GM10847 (cell line): ENCODE measurements around the gene TAX1BP3.

Source experiments
- POLR2A ChIP-seq: IDR thresholded peaks from 2 replicates; pipeline ENCODE4 v1.6.1; 2011; ENCODE audit not compliant: insufficient read length; ENCODE audit errors: extremely low read depth

The TAX1BP3 gene

GRCh38 chr17:3689262-3690093 is 21.1 kb upstream of the TAX1BP3 start:
- no peak for TF ChIP-seq POLR2A

DNA sequence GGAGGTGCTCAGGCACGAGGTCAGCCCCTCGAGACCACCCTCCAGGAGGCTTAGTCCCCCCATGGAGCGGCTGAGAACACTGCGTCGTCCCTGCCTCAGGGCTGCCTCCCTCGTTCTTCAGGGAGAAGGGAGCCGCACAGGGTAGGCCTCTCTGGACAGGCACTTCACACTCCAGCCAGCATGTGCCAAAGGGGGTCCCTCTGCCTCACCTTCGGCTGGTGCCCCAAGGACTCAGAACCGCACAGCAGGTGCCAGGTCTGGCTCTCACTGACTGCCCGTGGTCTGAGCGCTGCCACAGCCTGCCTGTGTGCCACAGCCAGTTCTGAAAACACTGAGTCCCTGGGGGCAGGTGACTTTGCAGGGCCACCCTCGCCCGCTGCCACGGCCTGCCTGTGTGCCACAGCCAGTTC is 20.5 kb upstream of the TAX1BP3 start:
- TF ChIP-seq POLR2A = no peak

DNA sequence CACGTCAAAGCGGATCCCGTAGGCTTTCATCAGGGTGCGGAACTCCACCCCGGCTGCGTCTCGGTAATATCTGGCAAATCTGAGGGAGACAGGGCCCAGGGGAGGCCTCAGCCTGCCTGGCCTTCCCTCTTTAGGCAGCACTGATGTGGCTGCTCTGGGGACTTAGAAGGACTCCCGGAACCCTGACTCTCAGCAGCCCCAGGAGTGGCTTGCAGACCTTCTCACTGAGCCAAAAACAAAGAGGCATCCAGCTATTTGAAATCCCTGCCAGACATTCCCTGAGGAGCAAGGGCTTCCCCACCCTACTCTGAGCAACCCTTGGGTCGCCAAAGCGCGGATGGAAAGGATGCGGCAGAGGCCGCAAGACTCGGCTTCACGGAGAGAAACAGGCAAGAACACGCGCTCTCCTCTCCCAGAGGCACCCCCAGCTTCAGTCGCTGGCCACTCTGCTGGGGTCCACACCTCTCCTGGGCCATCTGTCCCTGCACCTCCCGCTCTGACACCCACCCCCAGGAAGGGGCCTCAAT is 19.7 kb upstream of the TAX1BP3 start:
- TF ChIP-seq POLR2A = no peak

DNA sequence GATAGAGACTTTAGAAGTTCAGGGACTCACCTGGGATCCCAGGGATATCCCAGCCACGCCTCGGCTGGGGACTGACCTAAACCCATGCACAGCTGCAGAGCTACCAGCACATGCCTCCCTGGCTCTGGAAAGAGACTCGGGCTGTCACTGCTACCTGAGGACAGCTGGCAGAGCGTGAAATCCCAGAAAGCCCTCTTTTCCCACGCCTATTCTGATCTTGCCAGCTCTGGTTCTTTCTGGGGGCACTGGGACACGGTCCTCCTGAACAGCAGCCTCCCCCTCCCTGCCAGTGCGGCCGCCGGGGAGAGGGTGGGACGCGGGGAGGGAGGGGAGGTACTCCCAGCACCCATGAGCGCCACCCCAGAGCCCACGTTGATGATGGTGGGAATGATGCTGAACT is 16.8 kb upstream of the TAX1BP3 start:
- TF ChIP-seq POLR2A = no peak

GRCh38 chr17:3683054-3683511 is 14.7 kb upstream of the TAX1BP3 start:
- TF ChIP-seq POLR2A = no peak

DNA sequence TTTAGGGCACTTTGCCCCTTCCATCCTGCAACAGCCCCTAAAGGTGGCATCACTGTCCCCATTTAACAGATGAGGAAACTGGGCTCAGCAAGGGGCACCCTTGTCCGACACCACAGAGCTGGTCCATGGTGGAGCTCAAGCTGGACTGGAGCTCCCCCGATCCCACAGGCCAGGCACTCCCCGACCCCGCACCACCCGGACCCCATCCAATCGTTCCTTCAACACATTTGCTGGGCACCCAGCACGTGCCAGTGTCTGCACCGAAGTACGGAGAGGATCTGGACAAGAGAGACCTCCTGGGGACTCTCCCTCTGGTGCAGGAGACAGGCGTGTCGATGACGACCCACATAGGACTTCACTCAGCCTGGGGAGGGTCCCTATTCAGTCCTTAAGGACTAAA is 13.7 kb upstream of the TAX1BP3 start:
- TF ChIP-seq POLR2A = no peak

GRCh38 chr17:3681565-3681964 is 13.2 kb upstream of the TAX1BP3 start:
- TF ChIP-seq POLR2A = no peak

DNA sequence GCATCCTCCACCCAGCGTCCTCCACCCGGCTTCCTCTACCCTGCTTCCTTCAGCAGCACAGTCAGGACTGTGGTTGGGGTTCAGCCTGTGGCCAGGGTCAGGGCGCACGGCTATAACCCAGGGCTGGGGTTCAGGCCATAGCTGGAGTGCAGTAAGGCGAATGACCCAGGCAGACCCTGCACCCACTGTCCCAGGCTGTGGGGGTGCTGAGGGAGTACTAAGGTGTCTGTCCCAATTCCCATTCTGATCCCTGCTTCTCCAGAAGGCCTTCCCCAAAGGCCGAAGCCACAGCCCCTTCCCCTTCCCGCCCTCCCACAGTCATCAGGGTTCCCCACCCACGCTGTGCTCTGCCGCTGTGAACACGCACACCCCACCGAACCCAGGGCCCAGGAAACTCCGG is 12.7 kb upstream of the TAX1BP3 start:
- TF ChIP-seq POLR2A = no peak

DNA sequence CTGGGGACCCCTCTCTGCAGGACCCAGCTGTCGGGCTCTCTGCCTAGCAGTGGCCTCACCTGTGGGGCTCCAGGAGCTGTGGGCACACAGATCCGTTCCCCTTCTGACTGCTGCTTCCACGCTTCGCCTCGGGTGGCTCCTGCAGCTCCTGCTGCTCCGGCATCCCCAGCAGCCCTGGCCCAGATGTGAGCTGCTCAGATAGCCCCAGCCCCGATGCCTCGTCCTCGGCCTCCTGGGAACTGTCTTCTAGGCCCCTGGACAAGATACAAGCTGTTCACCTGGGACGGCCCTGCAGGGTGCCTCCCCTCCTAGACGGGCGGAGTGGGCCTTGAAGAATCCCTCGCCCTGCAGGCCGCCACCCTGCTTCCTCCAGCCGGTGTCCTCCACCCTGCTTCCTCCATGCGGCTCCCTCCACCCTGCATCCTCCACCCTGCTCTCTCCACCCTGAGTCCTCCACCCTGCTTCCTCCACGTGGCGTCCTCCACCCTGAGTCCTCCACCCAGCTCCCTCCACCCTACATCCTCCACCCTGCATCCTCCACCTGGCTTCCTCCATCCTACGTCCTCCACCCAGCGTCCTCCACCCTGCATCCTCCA is 11.3 kb upstream of the TAX1BP3 start:
- TF ChIP-seq POLR2A = no peak

- no peak for TF ChIP-seq POLR2A
These were observed 10.6 kb upstream of the TAX1BP3 start for GRCh38 chr17:3678821-3679530.

GRCh38 chr17:3678095-3678820 is 9.9 kb upstream of the TAX1BP3 start:
- no peak for TF ChIP-seq POLR2A

GRCh38 chr17:3675886-3676285 is 7.5 kb upstream of the TAX1BP3 start:
- no peak for TF ChIP-seq POLR2A

GRCh38 chr17:3672571-3672970 is 4.2 kb upstream of the TAX1BP3 start:
- TF ChIP-seq POLR2A = no peak

GRCh38 chr17:3669548-3669947 is 1.2 kb upstream of the TAX1BP3 start:
- TF ChIP-seq POLR2A = no peak

GRCh38 chr17:3669085-3669347 is 638 bp upstream of the TAX1BP3 start:
- no peak for TF ChIP-seq POLR2A

GRCh38 chr17:3667366-3668278 is 756 bp downstream of the TAX1BP3 start:
- no peak for TF ChIP-seq POLR2A
